Measurements from ENCODE around the gene PI16. TPM values are rescaled to one million over a fixed set of nuclear protein-coding genes. Genes with fewer than 3 reads are reported as not detected.
"Not testable (repeated sequence)": the region's sequence is repeated elsewhere in the genome, so short reads cannot be mapped to it uniquely, and the experiment has no call there.

The PI16 gene
- total and polyA plus RNA-seq, 2 experiments from 2014 or later: 227 to 390 TPM

GRCh38 chr6:36985417-36985807, 30.9 kb downstream of the PI16 start:
- DNase-seq: peak; percentile 40
- H3K27me3 ChIP-seq (replicated peaks; ENCODE audit: insufficient read depth): no peaks in the 10 kb centered on the region
- no peaks in the 10 kb centered on the region for H3K36me3 ChIP-seq (ENCODE audit: low read depth)
- H3K4me3 ChIP-seq: peak overlapping the region; percentile 100
- H3F3A ChIP-seq (ENCODE audit: insufficient read depth): peaks cover 36% of the 10 kb centered on the region
- H3K4me1 ChIP-seq (ENCODE audit: insufficient read depth): peaks cover 24% of the 10 kb centered on the region
- 0 to 2% methylated on average over 5 to 15 of the region's 15 CpGs for WGBS, 2 experiments (ENCODE audit: low coverage in 1 of 2, low lambda C conversion rate in 2 of 2, missing lambda C conversion rate in 2 of 2)
- peak overlapping the region; percentile 99 for H3K9ac ChIP-seq
- no peaks in the 10 kb centered on the region for H3K9me2 ChIP-seq (ENCODE audit: insufficient read depth)
- H3K9me3 ChIP-seq (ENCODE audit: low read depth): no peaks in the 10 kb centered on the region
- in situ Hi-C loops (cut with MboI): no loop called here
- TF ChIP-seq EZH2 (IDR thresholded peaks at IDR 0.05; ENCODE audit: insufficient read depth, poor library complexity, severe bottlenecking) (no peak), EZH2phosphoT487 (IDR thresholded peaks at IDR 0.05; ENCODE audit: insufficient read depth, low read depth) (no peak)
- peaks cover 55% of the 10 kb centered on the region for H3K79me2 ChIP-seq (ENCODE audit: insufficient read depth)
- H3K27ac ChIP-seq: peak overlapping the region; percentile 80
- H4K20me1 ChIP-seq (ENCODE audit: insufficient read depth): no peaks in the 10 kb centered on the region
- H3K4me2 ChIP-seq (ENCODE audit: unreplicated experiment): peak overlapping the region; percentile 88
- H2AFZ ChIP-seq: peak overlapping the region; percentile 37; the same call in 1 of the 2 replicates

GRCh38 chr6:36985808-36986703, 31.5 kb downstream of the PI16 start, which contains the start of gene MTCH1:
TSS of gene MTCH1 (minus strand) at chr6:36986196. CDS start at chr6:36986173, 23 bp downstream.
- Histone ChIP-seq H3K4me3 (peak within 1 kb of the TSS; percentile 100), H3K27me3 (replicated peaks; ENCODE audit: insufficient read depth) (no peaks in the 10 kb centered on the region), H3F3A (ENCODE audit: insufficient read depth) (peaks cover 32% of the 10 kb centered on the region), H2AFZ (peak within 1 kb of the TSS; percentile 73), H3K9me2 (ENCODE audit: insufficient read depth) (no peaks in the 10 kb centered on the region), H4K20me1 (ENCODE audit: insufficient read depth) (no peaks in the 10 kb centered on the region), H3K4me2 (ENCODE audit: unreplicated experiment) (peak within 1 kb of the TSS; percentile 96), H3K4me1 (ENCODE audit: insufficient read depth) (peaks cover 24% of the 10 kb centered on the region), H3K36me3 (ENCODE audit: low read depth) (no peaks in the 10 kb centered on the region), H3K79me2 (ENCODE audit: insufficient read depth) (peaks cover 49% of the 10 kb centered on the region), H3K9me3 (ENCODE audit: low read depth) (no peaks in the 10 kb centered on the region), H3K27ac (peak within 1 kb of the TSS; percentile 80), H3K9ac (peak within 1 kb of the TSS; percentile 99)
- 1% methylated on average over 57 to 66 of the region's 101 CpGs for WGBS, 2 experiments (ENCODE audit: low coverage in 1 of 2, low lambda C conversion rate in 2 of 2, missing lambda C conversion rate in 2 of 2)
- no peak for TF ChIP-seq EZH2 (IDR thresholded peaks at IDR 0.05; ENCODE audit: insufficient read depth, poor library complexity, severe bottlenecking)
- no peak for TF ChIP-seq EZH2phosphoT487 (IDR thresholded peaks at IDR 0.05; ENCODE audit: insufficient read depth, low read depth)
- DNase-seq: peak; percentile 96
- in situ Hi-C loops (cut with MboI): no loop called here

GRCh38 chr6:36986704-36987047, 32.1 kb downstream of the PI16 start:
- TF ChIP-seq EZH2phosphoT487 (IDR thresholded peaks at IDR 0.05; ENCODE audit: insufficient read depth, low read depth) (no peak), EZH2 (IDR thresholded peaks at IDR 0.05; ENCODE audit: insufficient read depth, poor library complexity, severe bottlenecking) (no peak)
- H3K4me1 ChIP-seq (ENCODE audit: insufficient read depth): peaks cover 21% of the 10 kb centered on the region
- WGBS, 2 experiments (ENCODE audit: low coverage in 1 of 2, low lambda C conversion rate in 2 of 2, missing lambda C conversion rate in 2 of 2): 1 to 5% methylated on average over 8 of the region's 8 CpGs
- no peaks in the 10 kb centered on the region for H3K9me2 ChIP-seq (ENCODE audit: insufficient read depth)
- DNase-seq: no peak
- no peaks in the 10 kb centered on the region for H3K9me3 ChIP-seq (ENCODE audit: low read depth)
- H3K36me3 ChIP-seq (ENCODE audit: low read depth): no peaks in the 10 kb centered on the region
- H3K4me3 ChIP-seq: peak overlapping the region; percentile 100
- peak overlapping the region; percentile 73 for H2AFZ ChIP-seq
- H4K20me1 ChIP-seq (ENCODE audit: insufficient read depth): no peaks in the 10 kb centered on the region
- peak overlapping the region; percentile 96 for H3K4me2 ChIP-seq (ENCODE audit: unreplicated experiment)
- peaks cover 42% of the 10 kb centered on the region for H3K79me2 ChIP-seq (ENCODE audit: insufficient read depth)
- H3K9ac ChIP-seq: peak overlapping the region; percentile 99
- H3F3A ChIP-seq (ENCODE audit: insufficient read depth): peaks cover 32% of the 10 kb centered on the region
- in situ Hi-C loops (cut with MboI): no loop called here
- H3K27ac ChIP-seq: peak overlapping the region; percentile 80
- H3K27me3 ChIP-seq (replicated peaks; ENCODE audit: insufficient read depth): no peaks in the 10 kb centered on the region

- H3K27ac ChIP-seq: no peak overlapping the region
- H3K79me2 ChIP-seq (ENCODE audit: insufficient read depth): peaks cover 16% of the 10 kb centered on the region
Measured at GRCh38 chr6:36989264-36989663, 34.7 kb downstream of the PI16 start.

GRCh38 chr6:36990401-36990800, 35.9 kb downstream of the PI16 start:
- H3K36me3 ChIP-seq (ENCODE audit: low read depth); H3K4me2 ChIP-seq (ENCODE audit: unreplicated experiment); H3K4me1 ChIP-seq (ENCODE audit: insufficient read depth); H3K9me2 ChIP-seq (ENCODE audit: insufficient read depth); DNase-seq; H2AFZ ChIP-seq; H3K4me3 ChIP-seq; H3K27ac ChIP-seq; H3K9me3 ChIP-seq (ENCODE audit: low read depth); in situ Hi-C loops (cut with MboI); H3K27me3 ChIP-seq (replicated peaks; ENCODE audit: insufficient read depth); H3F3A ChIP-seq (ENCODE audit: insufficient read depth); H4K20me1 ChIP-seq (ENCODE audit: insufficient read depth); H3K79me2 ChIP-seq (ENCODE audit: insufficient read depth); H3K9ac ChIP-seq: not testable (repeated sequence)
- 88 to 89% methylated on average over 2 of the region's 2 CpGs for WGBS, 2 experiments (ENCODE audit: low coverage in 1 of 2, low lambda C conversion rate in 2 of 2, missing lambda C conversion rate in 2 of 2)

More at GRCh38 chr6:36989264-36989663, 34.7 kb downstream of the PI16 start:
- no peaks in the 10 kb centered on the region for H4K20me1 ChIP-seq (ENCODE audit: insufficient read depth)
- H3K27me3 ChIP-seq (replicated peaks; ENCODE audit: insufficient read depth): no peaks in the 10 kb centered on the region
- H3F3A ChIP-seq (ENCODE audit: insufficient read depth): peaks cover 15% of the 10 kb centered on the region; the same call in 1 of the 2 replicates
- TF ChIP-seq EZH2 (IDR thresholded peaks at IDR 0.05; ENCODE audit: insufficient read depth, poor library complexity, severe bottlenecking) (no peak), EZH2phosphoT487 (IDR thresholded peaks at IDR 0.05; ENCODE audit: insufficient read depth, low read depth) (no peak)
- H2AFZ ChIP-seq: no peak overlapping the region
- H3K9me2 ChIP-seq (ENCODE audit: insufficient read depth): no peaks in the 10 kb centered on the region
- no peak overlapping the region for H3K4me2 ChIP-seq (ENCODE audit: unreplicated experiment)
- no peak overlapping the region for H3K4me3 ChIP-seq
- DNase-seq: no peak
- 79 to 88% methylated on average over 6 of the region's 6 CpGs for WGBS, 2 experiments (ENCODE audit: low coverage in 1 of 2, low lambda C conversion rate in 2 of 2, missing lambda C conversion rate in 2 of 2)
- H3K4me1 ChIP-seq (ENCODE audit: insufficient read depth): no peaks in the 10 kb centered on the region
- no peak overlapping the region for H3K9ac ChIP-seq
- H3K9me3 ChIP-seq (ENCODE audit: low read depth): no peaks in the 10 kb centered on the region
- in situ Hi-C loops (cut with MboI): no loop called here
- no peaks in the 10 kb centered on the region for H3K36me3 ChIP-seq (ENCODE audit: low read depth)

Data from GM23248 (cell line).